MM.1S (cell line): ENCODE measurements around the gene CUBN.

Experiments used
- EZH2phosphoT487 ChIP-seq: fragments of 300-600 bp; sonication (generic); IDR thresholded peaks from 2 replicates; pipeline ENCODE4 v1.6.1; 2018; ENCODE audit warnings: antibody characterized with exemption, low read length
- TF ChIP-seq, protein P1 (sequence below): fragments of 300-600 bp; sonication (generic); IDR thresholded peaks from 2 replicates; pipeline ENCODE4 v1.5.1; 2016; ENCODE audit warnings: antibody characterized with exemption, low read length, mixed read lengths

DNA sequence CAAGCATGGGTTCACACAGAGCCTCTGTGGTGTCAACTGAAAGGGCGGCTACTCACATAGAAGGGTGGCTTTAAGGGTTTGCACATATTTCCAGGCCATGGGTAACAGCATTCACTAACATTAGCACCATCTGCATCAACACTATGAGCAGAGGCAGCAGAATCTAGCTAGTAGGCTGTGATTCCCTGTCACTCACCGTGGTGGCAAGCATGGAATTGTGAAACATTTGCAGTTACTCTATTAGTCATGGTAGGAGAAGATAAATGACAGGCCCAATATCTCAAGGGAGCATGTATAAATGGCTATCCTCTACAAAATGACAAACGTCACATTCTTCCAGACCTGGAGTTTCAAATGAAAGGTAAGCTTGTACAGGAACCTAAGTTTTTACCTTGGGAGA, 32.2 kb upstream of the CUBN start:
- TF ChIP-seq, protein P1, sequence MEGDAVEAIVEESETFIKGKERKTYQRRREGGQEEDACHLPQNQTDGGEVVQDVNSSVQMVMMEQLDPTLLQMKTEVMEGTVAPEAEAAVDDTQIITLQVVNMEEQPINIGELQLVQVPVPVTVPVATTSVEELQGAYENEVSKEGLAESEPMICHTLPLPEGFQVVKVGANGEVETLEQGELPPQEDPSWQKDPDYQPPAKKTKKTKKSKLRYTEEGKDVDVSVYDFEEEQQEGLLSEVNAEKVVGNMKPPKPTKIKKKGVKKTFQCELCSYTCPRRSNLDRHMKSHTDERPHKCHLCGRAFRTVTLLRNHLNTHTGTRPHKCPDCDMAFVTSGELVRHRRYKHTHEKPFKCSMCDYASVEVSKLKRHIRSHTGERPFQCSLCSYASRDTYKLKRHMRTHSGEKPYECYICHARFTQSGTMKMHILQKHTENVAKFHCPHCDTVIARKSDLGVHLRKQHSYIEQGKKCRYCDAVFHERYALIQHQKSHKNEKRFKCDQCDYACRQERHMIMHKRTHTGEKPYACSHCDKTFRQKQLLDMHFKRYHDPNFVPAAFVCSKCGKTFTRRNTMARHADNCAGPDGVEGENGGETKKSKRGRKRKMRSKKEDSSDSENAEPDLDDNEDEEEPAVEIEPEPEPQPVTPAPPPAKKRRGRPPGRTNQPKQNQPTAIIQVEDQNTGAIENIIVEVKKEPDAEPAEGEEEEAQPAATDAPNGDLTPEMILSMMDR: no peak
- TF ChIP-seq EZH2phosphoT487: no peak
